ENCODE results near the gene STAT6.

- no peak for TF ChIP-seq CTCF (optimal IDR thresholded peaks at IDR 0.05 in 1 of 3, IDR thresholded peaks at IDR 0.05 in 1 of 3, conservative IDR thresholded peaks at IDR 0.05 in 1 of 3; ENCODE audit: extremely low read depth in 1 of 3, insufficient read depth in 2 of 3, low read length in 3 of 3)
- TF ChIP-seq EZH2 (IDR thresholded peaks at IDR 0.05; ENCODE audit: low read length): no peak
Observed at GRCh38 chr12:57158186-57158585, 47.0 kb upstream of the STAT6 start.

All from keratinocyte (primary cell).